ENCODE results near the gene CASQ2. TPM values are rescaled to one million over a fixed set of nuclear protein-coding genes. Genes with fewer than 3 reads are reported as not detected.

CASQ2 gene
- total and polyA plus RNA-seq, 5 donors, result 702 to 865 (median 753) TPM

DNA sequence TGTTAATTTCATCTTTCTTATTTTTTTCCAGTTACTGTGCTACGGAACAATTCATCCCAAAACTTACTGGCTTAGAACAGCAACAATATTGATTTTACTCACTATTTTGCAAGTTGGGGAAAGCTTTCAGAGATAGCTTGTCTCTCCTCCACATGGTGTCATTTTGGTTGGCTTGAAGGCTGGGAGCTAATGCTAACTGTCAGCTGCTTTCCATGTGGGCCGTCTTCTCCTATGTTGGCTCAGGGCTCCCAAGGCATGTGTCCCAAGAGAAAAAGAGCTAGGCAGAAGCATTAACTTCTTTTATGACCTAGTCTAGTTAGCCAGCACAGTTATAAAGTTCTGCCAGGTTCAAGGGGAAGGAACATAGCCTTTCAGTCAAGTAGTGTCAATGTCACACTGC lies 33.9 kb upstream of the CASQ2 start:
- H3K4me3 ChIP-seq (ENCODE audit: low read length), result no peak overlapping the region
- H3K27me3 ChIP-seq (ENCODE audit: control insufficient read depth, insufficient read depth), result no peaks in the 10 kb centered on the region
- H3K4me1 ChIP-seq (ENCODE audit: control insufficient read depth, insufficient read depth, low read length), result no peaks in the 10 kb centered on the region
- H3K27ac ChIP-seq (ENCODE audit: low read length), result no peak overlapping the region
- WGBS, result 57% methylated on average over 2 of the region's 2 CpGs
- ATAC-seq, result peak in 1 of 2 donors; percentile 36
- no peaks in the 10 kb centered on the region for H3K9me3 ChIP-seq (ENCODE audit: control insufficient read depth, low read length)
- intact Hi-C loops (cut with DNase I), result loop anchor here in 3 of 4 donors (10.0 kb wide), 5 partner anchors 172 to 222 kb away; partner anchors contain the start of gene SLC22A15 (in 1 of the 3)
- no peak for DNase-seq

DNA sequence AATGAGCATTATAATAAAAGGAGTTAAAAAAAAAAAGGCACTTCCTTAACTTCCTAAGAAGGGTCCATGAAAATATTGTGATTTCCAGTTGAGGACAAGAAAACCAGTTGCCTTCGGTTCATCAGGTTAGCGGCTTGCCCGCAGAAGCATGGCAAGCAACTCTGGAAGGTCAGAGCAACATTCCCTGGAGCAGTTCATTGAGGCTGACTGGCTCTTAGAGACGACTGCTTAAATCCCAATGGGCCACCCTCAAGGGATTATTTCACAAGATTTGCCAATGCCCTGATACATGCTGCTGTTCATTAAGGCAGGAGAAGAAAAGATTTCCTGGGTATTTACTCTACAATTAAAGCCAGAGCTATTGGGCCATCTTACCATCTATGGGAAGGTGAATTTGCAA lies 29.0 kb upstream of the CASQ2 start:
- H3K27ac ChIP-seq (ENCODE audit: low read length), result no peak overlapping the region
- 86% methylated on average over 4 of the region's 4 CpGs for WGBS

DNA sequence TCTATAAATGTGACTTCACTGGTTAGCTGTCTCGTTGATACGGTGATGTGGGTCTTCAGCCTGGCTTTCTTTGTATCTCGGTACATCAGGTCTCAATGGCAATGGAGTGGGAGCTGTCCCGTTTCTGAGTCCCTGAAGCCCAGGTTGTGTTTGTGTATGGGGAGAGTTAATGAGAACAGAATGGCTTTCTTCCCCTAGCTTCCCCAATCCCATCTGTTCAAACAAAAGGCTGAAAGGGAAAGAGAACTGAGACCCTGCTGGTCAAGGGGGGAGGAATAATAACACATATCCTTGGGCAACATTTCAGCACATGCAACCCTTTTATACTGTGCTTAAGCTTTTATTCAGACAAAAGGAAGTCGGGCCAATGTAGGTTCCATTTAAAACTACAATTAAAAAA lies 28.4 kb upstream of the CASQ2 start:
- ATAC-seq (no peak), DNase-seq (no peak)
- Histone ChIP-seq H3K27ac (ENCODE audit: low read length) (no peak overlapping the region), H3K4me1 (ENCODE audit: control insufficient read depth, insufficient read depth, low read length) (no peaks in the 10 kb centered on the region), H3K9me3 (ENCODE audit: control insufficient read depth, low read length) (no peaks in the 10 kb centered on the region), H3K27me3 (ENCODE audit: control insufficient read depth, insufficient read depth) (no peaks in the 10 kb centered on the region), H3K4me3 (ENCODE audit: low read length) (no peak overlapping the region)
- intact Hi-C loops (cut with DNase I), result no loop called here
- 69% methylated on average over 5 of the region's 5 CpGs for WGBS

More for the DNA sequence above, 29.0 kb upstream of the CASQ2 start:
- no peaks in the 10 kb centered on the region for H3K27me3 ChIP-seq (ENCODE audit: control insufficient read depth, insufficient read depth)
- intact Hi-C loops (cut with DNase I), result no loop called here
- ATAC-seq, result no peak
- no peak overlapping the region for H3K4me3 ChIP-seq (ENCODE audit: low read length)
- H3K9me3 ChIP-seq (ENCODE audit: control insufficient read depth, low read length), result no peaks in the 10 kb centered on the region
- no peaks in the 10 kb centered on the region for H3K4me1 ChIP-seq (ENCODE audit: control insufficient read depth, insufficient read depth, low read length)
- DNase-seq, result no peak

DNA sequence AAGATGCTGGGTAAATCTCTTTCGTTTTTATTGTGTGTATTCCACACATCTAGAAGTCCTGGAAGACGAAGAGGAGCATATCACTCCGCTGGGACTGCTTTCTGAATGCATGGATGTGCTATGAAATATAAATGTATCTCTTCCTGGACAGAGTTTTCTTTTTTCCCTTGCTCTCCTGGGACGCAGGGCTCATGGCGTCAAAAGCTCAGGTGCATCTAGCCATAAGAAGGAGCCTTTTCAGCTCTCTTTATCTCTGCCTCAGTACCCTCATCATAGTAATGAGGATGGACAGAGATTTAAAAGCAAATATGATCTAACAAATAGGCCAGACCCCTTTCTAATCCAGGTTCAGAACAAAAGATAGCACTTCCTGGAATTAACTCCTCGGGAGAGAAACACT lies 27.5 kb upstream of the CASQ2 start:
- WGBS, result 78% methylated on average over 6 of the region's 6 CpGs
- ATAC-seq (no peak), DNase-seq (no peak)
- Histone ChIP-seq H3K9me3 (ENCODE audit: control insufficient read depth, low read length) (no peaks in the 10 kb centered on the region), H3K4me1 (ENCODE audit: control insufficient read depth, insufficient read depth, low read length) (no peaks in the 10 kb centered on the region), H3K27me3 (ENCODE audit: control insufficient read depth, insufficient read depth) (no peaks in the 10 kb centered on the region), H3K27ac (ENCODE audit: low read length) (no peak overlapping the region), H3K4me3 (ENCODE audit: low read length) (no peak overlapping the region)
- intact Hi-C loops (cut with DNase I), result no loop called here

DNA sequence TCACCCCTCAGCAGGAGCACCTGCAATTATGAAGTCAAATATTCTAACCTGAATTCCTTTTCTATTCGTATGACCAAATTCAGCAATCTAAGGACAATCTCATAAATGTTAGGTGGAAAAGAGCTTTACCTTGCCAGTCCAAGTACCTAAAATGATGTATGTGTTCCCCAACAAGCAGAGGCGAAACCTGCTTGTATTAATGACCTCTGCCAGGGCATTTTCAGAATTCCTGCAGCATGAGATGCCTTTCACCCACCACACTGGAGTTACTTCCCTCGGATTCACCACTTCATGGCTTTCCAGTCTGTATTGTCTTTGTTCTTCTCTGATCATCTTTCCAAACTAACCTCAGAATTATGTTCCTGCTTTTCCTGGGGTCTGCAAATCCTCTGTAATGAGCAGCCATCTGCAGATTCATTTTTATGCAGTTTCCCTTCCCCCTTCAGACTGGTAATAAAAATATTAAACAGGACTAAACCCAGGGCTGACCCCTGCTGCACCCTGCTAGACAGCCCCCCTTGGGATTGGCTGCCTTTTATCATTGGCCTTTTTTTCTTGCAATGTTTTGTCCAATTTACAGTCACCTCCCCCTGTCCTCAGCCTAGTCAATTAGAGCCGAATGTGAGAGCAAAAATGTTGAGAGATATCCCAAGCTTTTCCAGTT lies 26.6 kb upstream of the CASQ2 start:
- H3K4me1 ChIP-seq (ENCODE audit: control insufficient read depth, insufficient read depth, low read length), result no peaks in the 10 kb centered on the region
- WGBS, result 59% methylated on average over 4 of the region's 4 CpGs
- intact Hi-C loops (cut with DNase I), result no loop called here

DNA sequence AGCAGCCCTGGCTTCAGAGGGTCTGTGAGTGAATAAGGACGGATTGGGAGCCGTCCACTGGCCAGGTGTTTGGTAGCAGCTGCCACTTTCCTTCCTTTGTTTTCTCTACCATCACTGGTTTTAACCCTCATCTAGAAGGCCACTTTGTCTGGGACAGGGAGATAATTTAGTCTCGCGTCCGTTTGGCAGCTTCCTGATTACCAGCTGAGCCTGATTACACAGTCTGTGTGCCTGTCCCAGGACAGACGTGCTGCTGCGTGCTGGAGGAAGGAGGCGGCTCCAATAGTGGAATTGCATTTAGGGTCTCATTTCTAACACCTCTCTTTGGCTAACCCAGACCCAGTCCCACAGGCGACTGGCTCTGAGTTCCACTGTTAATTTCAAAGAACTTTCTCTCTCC lies 24.6 kb upstream of the CASQ2 start:
- peak; percentile 62 to 71 for ATAC-seq
- 12% methylated on average over 9 of the region's 9 CpGs for WGBS
- no peak overlapping the region for H3K4me3 ChIP-seq (ENCODE audit: low read length)
- H3K9me3 ChIP-seq (ENCODE audit: control insufficient read depth, low read length), result no peaks in the 10 kb centered on the region
- peak in 2 of 3 donors; percentile 15 to 60 for DNase-seq
- H3K27me3 ChIP-seq (ENCODE audit: control insufficient read depth, insufficient read depth), result no peaks in the 10 kb centered on the region
- no peak overlapping the region for H3K27ac ChIP-seq (ENCODE audit: low read length)
- H3K4me1 ChIP-seq (ENCODE audit: control insufficient read depth, insufficient read depth, low read length), result no peaks in the 10 kb centered on the region
- intact Hi-C loops (cut with DNase I), result no loop called here

More for the DNA sequence above, 26.6 kb upstream of the CASQ2 start:
- no peak overlapping the region for H3K27ac ChIP-seq (ENCODE audit: low read length)
- H3K9me3 ChIP-seq (ENCODE audit: control insufficient read depth, low read length), result no peaks in the 10 kb centered on the region
- H3K4me3 ChIP-seq (ENCODE audit: low read length), result no peak overlapping the region
- H3K27me3 ChIP-seq (ENCODE audit: control insufficient read depth, insufficient read depth), result no peaks in the 10 kb centered on the region
- no peak for ATAC-seq
- DNase-seq, result no peak

DNA sequence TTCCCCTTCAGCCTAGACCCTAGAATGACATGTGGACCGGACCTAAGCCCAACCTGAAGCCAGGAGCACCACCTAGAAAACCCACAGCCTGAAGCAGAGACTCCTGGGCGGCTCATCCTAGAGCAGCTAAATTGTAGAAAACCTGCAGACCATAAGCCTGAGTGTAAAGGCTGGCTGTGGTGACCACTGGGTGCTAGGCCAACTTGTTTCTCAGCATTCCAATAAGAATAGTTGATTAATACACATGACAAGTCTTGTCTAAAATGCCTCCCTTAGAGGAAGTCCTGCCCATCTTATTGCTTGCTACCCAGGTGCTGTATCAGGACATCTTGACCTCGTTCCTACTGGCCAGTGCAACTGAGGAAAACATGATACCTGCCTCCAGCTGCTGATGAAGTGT lies 23.3 kb upstream of the CASQ2 start:
- no peak for ATAC-seq
- H3K27ac ChIP-seq (ENCODE audit: low read length), result no peak overlapping the region
- intact Hi-C loops (cut with DNase I), result no loop called here
- H3K9me3 ChIP-seq (ENCODE audit: control insufficient read depth, low read length), result no peaks in the 10 kb centered on the region
- DNase-seq, result no peak
- H3K4me3 ChIP-seq (ENCODE audit: low read length), result no peak overlapping the region
- H3K27me3 ChIP-seq (ENCODE audit: control insufficient read depth, insufficient read depth), result no peaks in the 10 kb centered on the region
- 89% methylated on average over 3 of the region's 3 CpGs for WGBS
- no peaks in the 10 kb centered on the region for H3K4me1 ChIP-seq (ENCODE audit: control insufficient read depth, insufficient read depth, low read length)

DNA sequence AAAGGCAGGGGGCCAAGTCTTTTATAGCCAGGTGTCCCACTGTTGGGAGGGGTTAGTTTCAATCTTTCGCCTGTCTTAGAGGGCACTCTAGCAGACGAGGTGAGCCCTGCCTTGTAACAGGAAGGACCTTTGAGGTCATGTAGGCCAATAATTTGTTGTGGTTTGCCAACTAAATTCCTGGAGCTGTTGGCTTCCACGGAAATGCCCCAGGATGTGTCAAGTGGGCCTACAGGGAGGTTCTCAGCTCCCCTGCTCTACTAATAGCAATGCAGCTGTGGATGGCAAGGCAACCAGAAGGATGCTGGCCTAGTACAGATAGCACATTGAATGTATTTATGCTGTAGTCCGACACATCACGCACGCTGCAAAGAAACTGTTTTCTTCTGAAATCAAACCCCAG lies 22.3 kb upstream of the CASQ2 start:
- Histone ChIP-seq H3K4me1 (ENCODE audit: control insufficient read depth, insufficient read depth, low read length) (no peaks in the 10 kb centered on the region), H3K9me3 (ENCODE audit: control insufficient read depth, low read length) (no peaks in the 10 kb centered on the region), H3K4me3 (ENCODE audit: low read length) (no peak overlapping the region), H3K27me3 (ENCODE audit: control insufficient read depth, insufficient read depth) (no peaks in the 10 kb centered on the region), H3K27ac (ENCODE audit: low read length) (no peak overlapping the region)
- 74% methylated on average over 6 of the region's 6 CpGs for WGBS
- ATAC-seq (no peak), DNase-seq (no peak)
- intact Hi-C loops (cut with DNase I), result no loop called here

DNA sequence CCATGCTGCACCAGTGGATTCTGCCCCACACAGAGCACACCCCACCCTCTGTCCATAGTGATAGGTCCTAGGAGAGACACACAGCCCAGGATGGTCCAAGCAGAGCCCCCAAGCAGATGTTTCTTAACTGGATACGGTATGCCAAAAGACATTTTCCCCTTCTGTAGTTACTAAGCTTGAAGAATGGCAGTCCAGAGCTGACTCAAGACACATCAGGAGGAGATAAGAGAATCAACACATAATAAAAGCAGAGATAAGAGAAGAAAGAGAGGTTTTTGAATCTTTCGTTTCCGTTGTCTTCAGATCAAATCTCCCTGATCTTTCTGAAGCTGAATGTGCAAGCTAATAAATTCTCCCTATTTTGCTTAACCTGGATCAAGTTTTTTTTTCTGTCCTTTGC lies 21.8 kb upstream of the CASQ2 start:
- Histone ChIP-seq H3K27me3 (ENCODE audit: control insufficient read depth, insufficient read depth) (no peaks in the 10 kb centered on the region), H3K9me3 (ENCODE audit: control insufficient read depth, low read length) (no peaks in the 10 kb centered on the region), H3K4me3 (ENCODE audit: low read length) (no peak overlapping the region), H3K27ac (ENCODE audit: low read length) (no peak overlapping the region), H3K4me1 (ENCODE audit: control insufficient read depth, insufficient read depth, low read length) (no peaks in the 10 kb centered on the region)
- ATAC-seq (no peak), DNase-seq (no peak)
- 45% methylated on average over 3 of the region's 3 CpGs for WGBS
- intact Hi-C loops (cut with DNase I), result no loop called here

DNA sequence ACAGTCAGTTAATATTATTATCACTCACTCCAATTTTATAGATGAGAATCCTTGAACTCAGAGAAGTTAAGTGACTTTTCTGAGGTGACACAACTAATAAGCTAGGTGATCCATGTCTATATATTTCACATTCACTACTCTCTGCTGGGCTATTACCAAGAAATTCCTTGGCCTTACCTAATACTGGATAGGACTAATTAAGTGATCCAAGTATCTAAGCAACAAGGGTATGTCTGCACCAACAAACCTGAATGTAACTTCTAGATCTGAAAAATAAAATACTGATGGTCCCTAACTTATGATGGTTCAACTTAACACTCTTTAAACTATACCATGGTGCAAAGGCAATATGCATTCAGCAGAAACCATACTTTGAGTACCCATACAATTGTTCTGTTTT lies 14.8 kb upstream of the CASQ2 start:
- DNase-seq (no peak), ATAC-seq (no peak)
- Histone ChIP-seq H3K4me3 (ENCODE audit: low read length) (no peak overlapping the region), H3K27ac (ENCODE audit: low read length) (no peak overlapping the region), H3K9me3 (ENCODE audit: control insufficient read depth, low read length) (no peaks in the 10 kb centered on the region), H3K27me3 (ENCODE audit: control insufficient read depth, insufficient read depth) (no peaks in the 10 kb centered on the region), H3K4me1 (ENCODE audit: control insufficient read depth, insufficient read depth, low read length) (no peaks in the 10 kb centered on the region)
- intact Hi-C loops (cut with DNase I), result no loop called here

DNA sequence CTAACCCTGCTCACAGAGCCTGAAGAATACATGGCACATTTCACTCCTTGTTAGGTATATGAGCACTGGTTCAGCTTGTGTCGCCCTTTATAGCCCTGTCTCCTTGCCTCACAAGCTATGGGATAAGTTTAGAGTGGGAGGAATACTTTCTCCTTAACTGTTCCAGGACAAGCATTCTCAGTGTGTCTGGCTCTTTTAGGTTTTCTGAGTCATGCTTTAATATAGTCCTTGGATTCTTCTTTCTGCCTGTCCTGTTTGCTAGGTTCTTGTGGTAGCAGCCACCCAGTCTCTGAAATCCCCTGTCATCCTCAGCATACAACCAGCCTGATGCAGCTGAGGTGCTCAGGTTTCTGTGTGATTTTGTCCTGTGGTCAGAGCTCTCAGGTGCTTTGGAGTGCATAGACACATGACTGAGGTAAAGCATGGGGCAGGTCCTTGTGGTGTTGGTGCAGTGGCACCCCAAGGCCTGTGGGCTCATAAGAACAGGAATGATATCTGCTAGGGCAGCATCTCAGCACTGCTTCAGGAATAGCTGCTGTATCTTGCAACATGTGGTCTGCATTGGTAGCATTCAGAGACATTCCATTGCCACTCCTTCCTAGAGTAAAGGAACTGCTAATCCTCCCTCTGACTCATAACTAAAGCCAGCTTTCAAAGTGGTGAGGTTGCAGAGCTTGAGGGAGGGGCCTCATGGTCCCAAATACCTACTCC lies 14.2 kb upstream of the CASQ2 start:
- no peak overlapping the region for H3K27ac ChIP-seq (ENCODE audit: low read length)
- intact Hi-C loops (cut with DNase I), result no loop called here
- ATAC-seq (peak; percentile 18 to 26), DNase-seq (peak in 1 of 3 donors; percentile 30)
- no peaks in the 10 kb centered on the region for H3K9me3 ChIP-seq (ENCODE audit: control insufficient read depth, low read length)
- H3K27me3 ChIP-seq (ENCODE audit: control insufficient read depth, insufficient read depth), result no peaks in the 10 kb centered on the region
- H3K4me1 ChIP-seq (ENCODE audit: control insufficient read depth, insufficient read depth, low read length), result no peaks in the 10 kb centered on the region
- WGBS, result 76% methylated on average over 1 of the region's 1 CpG
- no peak overlapping the region for H3K4me3 ChIP-seq (ENCODE audit: low read length)
